Airway epithelial cell (primary cell): ENCODE data around the gene CES1. TPM values are rescaled to one million over a fixed set of nuclear protein-coding genes. Genes with fewer than 3 reads are reported as not detected.

Experiments used
- total RNA-seq: library from RNA; depleted of rRNA; stranded (reverse); fragments of >200 nt; gene quantifications from 2 replicates; pipeline ENCODE4 v1.2.3, GENCODE V29; 2015

Gene CES1
- not detected in 2 replicates for total RNA-seq

GRCh38 chr16:55832773-55833691 lies at the start of gene CES1:
CES1 (minus strand) TSS chr16:55833096; CDS start chr16:55833055, 41 bp downstream.

DNA sequence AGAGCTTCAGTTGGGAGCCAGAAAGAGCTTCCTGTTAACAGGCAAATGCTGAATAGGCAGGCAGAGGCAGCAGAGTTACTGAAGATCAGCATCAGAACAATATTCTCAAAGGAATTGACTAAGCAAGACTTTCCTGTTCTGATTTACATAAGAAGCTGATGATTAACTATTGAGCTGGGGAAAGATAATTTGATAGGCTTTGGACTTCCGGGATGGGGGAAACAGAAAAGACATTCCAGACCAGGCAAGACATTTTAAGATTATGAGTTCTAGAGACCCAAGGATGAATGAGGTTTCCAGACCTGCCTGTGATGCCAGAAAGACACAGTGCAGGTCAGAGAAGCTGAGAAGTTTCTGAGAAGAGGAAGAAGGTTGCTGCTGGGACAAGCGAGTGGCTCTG lies 42.4 kb upstream of the CES1 start, which contains the start of gene CES5A:
CES5A (minus strand) TSS at position 101 of the 400 bp plus-strand sequence. CDS start 152 bp downstream, outside the sequence.

Other genes starting within 250 kb of the CES1 start
- 0.07 and 0.23 TPM in 2 replicates for gene SLC6A2, start 177.1 kb downstream of the CES1 start, total RNA-seq
- gene CES5A, start 42.3 kb upstream of the CES1 start, total RNA-seq, result not detected in 2 replicates